ENCODE data around the gene MARK3. TPM values are rescaled to one million over a fixed set of nuclear protein-coding genes. Genes with fewer than 3 reads are reported as not detected.

Gene MARK3
- total RNA-seq, 1 experiment from 2014 or later = 81.9 TPM

- Histone ChIP-seq H4K20me1 (ENCODE audit: control insufficient read depth, insufficient read depth, insufficient read length) (no peaks in the 10 kb centered on the region), H3K4ac (ENCODE audit: low read depth, low read length) (no peak overlapping the region), H3K4me2 (ENCODE audit: insufficient read depth, insufficient read length, low read length) (no peak overlapping the region), H2BK12ac (ENCODE audit: insufficient read length, low read depth, low read length) (no peak overlapping the region), H3K56ac (ENCODE audit: insufficient read length, low read depth, low read length) (no peak overlapping the region), H3K23me2 (ENCODE audit: insufficient read length, low read depth, low read length, poor library complexity, severe bottlenecking) (no peaks in the 10 kb centered on the region), H3K23ac (ENCODE audit: insufficient read length, low read depth, low read length) (no peak overlapping the region), H3K14ac (ENCODE audit: insufficient read depth, low read length) (no peak overlapping the region), H4K8ac (replicated peaks; ENCODE audit: insufficient read length, low read depth, low read length) (no peak overlapping the region), H2BK5ac (ENCODE audit: insufficient read length, low read length) (no peak overlapping the region), H4K5ac (ENCODE audit: insufficient read length, low read depth, low read length) (no peak overlapping the region), H2AFZ (ENCODE audit: low read length) (no peak overlapping the region), H2BK120ac (ENCODE audit: low read depth, low read length, poor library complexity, severe bottlenecking) (no peak overlapping the region), H3K27me3 (ENCODE audit: insufficient read depth, low read length) (no peaks in the 10 kb centered on the region), H3K27ac (ENCODE audit: insufficient read length, low read depth, low read length) (no peak overlapping the region), H2BK20ac (ENCODE audit: low read depth, low read length, poor library complexity, severe bottlenecking) (no peak overlapping the region), H3K18ac (ENCODE audit: insufficient read length, low read depth, low read length) (no peak overlapping the region), H4K91ac (ENCODE audit: insufficient read length, low read depth, low read length) (no peak overlapping the region), H3K4me1 (ENCODE audit: insufficient read depth, low read length) (no peaks in the 10 kb centered on the region), H3K9me3 (ENCODE audit: control insufficient read depth, low read depth, low read length) (no peaks in the 10 kb centered on the region), H3K79me1 (ENCODE audit: insufficient read depth, low read depth, low read length, poor library complexity, severe bottlenecking) (peaks cover 10% of the 10 kb centered on the region), H3T11ph (ENCODE audit: low read length) (no peak overlapping the region), H2BK15ac (ENCODE audit: low read depth, low read length) (no peak overlapping the region), H3K9ac (ENCODE audit: extremely low read depth, insufficient read length, low read length) (no peak overlapping the region), H2AK5ac (ENCODE audit: insufficient read length, low read length) (no peak overlapping the region), H3K79me2 (ENCODE audit: insufficient read depth, low read length) (peaks cover 3% of the 10 kb centered on the region; the same call in 1 of the 2 replicates)
- Mint-ChIP-seq H3K4me3 (no peak overlapping the region), H3K27me3 (ENCODE audit: low read depth) (no peaks in the 10 kb centered on the region), H3K4me1 (peaks cover 2 to 4% of the 10 kb centered on the region in 2 experiments), H3K27ac (peak overlapping the region in 1 of 3 experiments; percentile 50; a peak in 2 of 7 replicates), H3K9me3 (no peaks in the 10 kb centered on the region), H3K36me3 (ENCODE audit: insufficient read depth in 1 of 3, low read depth in 3 of 3) (peaks cover 16 to 30% (median 16%) of the 10 kb centered on the region in 3 experiments; a peak in 6 of 7 replicates)
- no CpG with 5 or more reads among the region's 10 CpGs for WGBS (ENCODE audit: extremely low coverage, insufficient read length, low lambda C conversion rate)
- DNase-seq = no peak
- TF ChIP-seq CTCF (conservative IDR thresholded peaks at IDR 0.05) = no peak
These were observed 48.8 kb downstream of the MARK3 start for GRCh38 chr14:103433916-103434563.

Measured in H9 (cell line).